Fibroblast of lung (primary cell): ENCODE measurements around the gene MMS22L. TPM values are rescaled to one million over a fixed set of nuclear protein-coding genes. Genes with fewer than 3 reads are reported as not detected.

Source experiments
- DNase-seq, 2 donors: peaks; one replicate each; pipeline versions ENCODE4 v3.0.0 to v3.0.0-alpha.2; 2010; ENCODE audit warnings: low read depth in 2 of 2
- H2AFZ ChIP-seq: 2 replicates; pipeline ENCODE4 v1.5.1; 2012; ENCODE audit warnings: low read length, control low read depth, inconsistent platforms
- H3K27ac ChIP-seq: 2 replicates; pipeline ENCODE4 v1.5.1; 2011; ENCODE audit warnings: low read length, control low read depth; ENCODE audit not compliant: insufficient read depth
- H3K27me3 ChIP-seq: 2 replicates; pipeline ENCODE4 v1.5.1; 2011; ENCODE audit warnings: mild to moderate bottlenecking, low read length; ENCODE audit not compliant: control insufficient read depth, insufficient read depth
- H3K36me3 ChIP-seq: 2 replicates; pipeline ENCODE4 v1.5.1; 2011; ENCODE audit warnings: low read length; ENCODE audit not compliant: control insufficient read depth, insufficient read depth
- H3K4me1 ChIP-seq: 2 replicates; pipeline ENCODE4 v1.5.1; 2011; ENCODE audit warnings: low read length; ENCODE audit not compliant: control insufficient read depth, insufficient read depth; ENCODE audit errors: extremely low read depth
- H3K4me2 ChIP-seq: 2 replicates; pipeline ENCODE4 v1.5.1; 2011; ENCODE audit warnings: low read length, control low read depth; ENCODE audit not compliant: insufficient read depth; ENCODE audit errors: extremely low read depth
- H3K4me3 ChIP-seq, 4 experiments: fragments of 200-600 bp in 1 of 4; sonication (generic) in 1 of 4; replicated peaks in 1 of 4; 2 replicates each; pipeline ENCODE4 v1.5.1; 2011 to 2016; ENCODE audit warnings: low read length in 4 of 4, low read depth in 3 of 4, mild to moderate bottlenecking in 3 of 4, control low read depth in 2 of 4, inconsistent platforms in 1 of 4, mixed read lengths in 1 of 4; ENCODE audit not compliant: insufficient read depth in 1 of 4; ENCODE audit errors: control extremely low read depth in 1 of 4
- H3K79me2 ChIP-seq: 2 replicates; pipeline ENCODE4 v1.5.1; 2012; ENCODE audit warnings: mild to moderate bottlenecking, low read length, inconsistent platforms; ENCODE audit not compliant: control insufficient read depth, insufficient read depth
- H3K9ac ChIP-seq: 2 replicates; pipeline ENCODE4 v1.5.1; 2011; ENCODE audit warnings: mild to moderate bottlenecking, low read length, control low read depth; ENCODE audit not compliant: insufficient read depth
- H3K9me3 ChIP-seq: 2 replicates; pipeline ENCODE4 v1.5.1; 2012; ENCODE audit warnings: low read depth, low read length; ENCODE audit not compliant: control insufficient read depth, insufficient read depth
- H4K20me1 ChIP-seq: 2 replicates; pipeline ENCODE4 v1.5.1; 2011; ENCODE audit warnings: low read length; ENCODE audit not compliant: control insufficient read depth, insufficient read depth; ENCODE audit errors: extremely low read depth
- EZH2 ChIP-seq: IDR thresholded peaks from 2 replicates; pipeline ENCODE4 v1.5.1; 2012; ENCODE audit warnings: low read length, control low read depth, mild to moderate bottlenecking; ENCODE audit errors: missing control alignments
- polyA plus RNA-seq, 2 donors: library from polyadenylated mRNA; depleted of rRNA in 1 of 2; stranded (reverse) in 1 of 2; unstranded in 1 of 2; fragments of >200 nt; gene quantifications; 2 replicates each; pipeline ENCODE4 v1.2.1, GENCODE V29; 2011 to 2012; ENCODE audit warnings: missing spikeins in 1 of 2
- total RNA-seq: library from RNA; depleted of rRNA; stranded (reverse); fragments of >200 nt; gene quantifications from 2 replicates; pipeline ENCODE4 v1.2.1, GENCODE V29; 2014
- TF ChIP-seq, protein P1 (sequence below), 2 donors: IDR thresholded peaks in 1 of 2; conservative IDR thresholded peaks in 1 of 2; 1 replicate in 1 of 2; 2 replicates in 1 of 2; pipeline ENCODE4 v1.5.1; 2011 to 2012; ENCODE audit warnings: low read length in 2 of 2, control low read depth in 1 of 2, inconsistent platforms in 1 of 2, low read depth in 1 of 2, mild to moderate bottlenecking in 1 of 2

MMS22L gene
- total and polyA plus RNA-seq, 2 donors (not counting 1 experiment from before 2014, with no cell fraction given): 9.5 to 11.1 TPM

DNA sequence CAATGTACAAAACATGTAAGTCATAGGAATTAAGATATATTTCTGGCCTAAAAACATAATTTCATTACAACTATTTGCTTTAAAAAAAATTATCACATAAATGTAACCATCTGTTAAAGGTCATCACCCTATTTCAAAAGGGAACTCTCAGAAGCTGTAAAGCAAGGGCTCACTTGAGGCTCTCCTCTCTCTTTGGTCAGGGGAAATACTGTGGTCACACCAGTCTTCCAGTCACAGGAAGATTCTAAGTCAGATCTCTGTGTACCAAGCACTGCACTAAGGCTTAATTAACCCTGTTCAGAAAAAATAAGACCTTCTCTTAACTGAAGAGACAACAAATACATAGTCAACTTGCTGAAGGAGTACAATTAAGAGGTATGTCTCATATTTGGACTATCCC is 75.6 kb downstream of the MMS22L start:
- no peak for DNase-seq
- Histone ChIP-seq H3K4me2 (no peak overlapping the region), H3K27me3 (no peaks in the 10 kb centered on the region), H3K36me3 (no peaks in the 10 kb centered on the region), H3K9ac (no peak overlapping the region), H3K4me3 (no peak overlapping the region), H3K79me2 (no peaks in the 10 kb centered on the region), H3K4me1 (no peaks in the 10 kb centered on the region), H2AFZ (no peak overlapping the region), H3K9me3 (no peaks in the 10 kb centered on the region), H3K27ac (no peak overlapping the region), H4K20me1 (no peaks in the 10 kb centered on the region)
- TF ChIP-seq, protein P1, sequence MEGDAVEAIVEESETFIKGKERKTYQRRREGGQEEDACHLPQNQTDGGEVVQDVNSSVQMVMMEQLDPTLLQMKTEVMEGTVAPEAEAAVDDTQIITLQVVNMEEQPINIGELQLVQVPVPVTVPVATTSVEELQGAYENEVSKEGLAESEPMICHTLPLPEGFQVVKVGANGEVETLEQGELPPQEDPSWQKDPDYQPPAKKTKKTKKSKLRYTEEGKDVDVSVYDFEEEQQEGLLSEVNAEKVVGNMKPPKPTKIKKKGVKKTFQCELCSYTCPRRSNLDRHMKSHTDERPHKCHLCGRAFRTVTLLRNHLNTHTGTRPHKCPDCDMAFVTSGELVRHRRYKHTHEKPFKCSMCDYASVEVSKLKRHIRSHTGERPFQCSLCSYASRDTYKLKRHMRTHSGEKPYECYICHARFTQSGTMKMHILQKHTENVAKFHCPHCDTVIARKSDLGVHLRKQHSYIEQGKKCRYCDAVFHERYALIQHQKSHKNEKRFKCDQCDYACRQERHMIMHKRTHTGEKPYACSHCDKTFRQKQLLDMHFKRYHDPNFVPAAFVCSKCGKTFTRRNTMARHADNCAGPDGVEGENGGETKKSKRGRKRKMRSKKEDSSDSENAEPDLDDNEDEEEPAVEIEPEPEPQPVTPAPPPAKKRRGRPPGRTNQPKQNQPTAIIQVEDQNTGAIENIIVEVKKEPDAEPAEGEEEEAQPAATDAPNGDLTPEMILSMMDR (conservative IDR thresholded peaks at IDR 0.05 in 1 of 2, IDR thresholded peaks at IDR 0.05 in 1 of 2; ENCODE audit: low read depth in 1 of 2, low read length in 2 of 2): no peak

DNA sequence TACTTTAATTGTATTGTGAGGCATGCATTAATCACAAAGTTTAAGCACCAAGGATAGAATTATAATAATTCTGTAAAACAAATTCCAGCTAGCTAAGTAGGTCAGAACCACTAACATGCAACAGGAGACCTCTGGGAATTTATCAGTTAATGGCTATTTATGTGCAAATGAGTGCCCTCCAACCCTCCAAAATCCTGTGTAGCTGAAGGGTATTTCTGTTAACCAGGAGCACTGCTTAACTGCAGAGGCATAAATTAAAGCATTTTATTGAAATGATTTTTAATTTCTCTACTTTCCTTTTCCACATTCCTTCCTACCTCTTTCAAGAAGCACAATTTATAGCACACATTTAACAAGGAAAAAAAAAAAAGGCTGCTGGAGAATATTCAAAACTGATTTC is 77.0 kb downstream of the MMS22L start:
- no peak for DNase-seq
- Histone ChIP-seq H3K27me3 (no peaks in the 10 kb centered on the region), H4K20me1 (no peaks in the 10 kb centered on the region), H3K4me2 (no peak overlapping the region), H2AFZ (no peak overlapping the region), H3K36me3 (no peaks in the 10 kb centered on the region), H3K79me2 (no peaks in the 10 kb centered on the region), H3K4me3 (no peak overlapping the region), H3K9me3 (no peaks in the 10 kb centered on the region), H3K27ac (no peak overlapping the region), H3K9ac (no peak overlapping the region), H3K4me1 (no peaks in the 10 kb centered on the region)
- TF ChIP-seq, protein P1 (conservative IDR thresholded peaks at IDR 0.05 in 1 of 2, IDR thresholded peaks at IDR 0.05 in 1 of 2; ENCODE audit: low read depth in 1 of 2, low read length in 2 of 2): no peak
- TF ChIP-seq EZH2: no peak

DNA sequence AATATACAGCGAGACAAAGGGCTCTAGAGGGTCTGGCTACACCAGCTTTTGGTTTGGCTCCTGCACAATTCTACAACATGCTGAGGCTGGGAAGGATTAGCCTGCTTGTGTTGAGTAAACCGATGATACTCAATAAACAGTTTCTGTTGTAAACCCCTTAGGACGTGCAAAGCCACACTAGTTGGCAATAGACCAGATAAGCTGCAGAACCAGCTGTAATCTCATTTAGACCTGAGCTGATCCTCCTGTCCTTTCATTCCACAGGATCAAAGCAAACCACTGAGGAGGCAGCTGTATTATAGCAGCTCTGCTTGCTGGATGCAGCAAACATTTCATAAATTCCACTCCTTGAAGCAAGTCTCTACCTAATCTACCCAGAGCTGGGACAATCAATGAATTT is 79.7 kb downstream of the MMS22L start:
- Histone ChIP-seq H3K27me3 (no peaks in the 10 kb centered on the region), H3K4me2 (no peak overlapping the region), H3K4me1 (no peaks in the 10 kb centered on the region), H2AFZ (peak overlapping the region; percentile 21), H3K9ac (no peak overlapping the region), H3K36me3 (no peaks in the 10 kb centered on the region), H3K79me2 (no peaks in the 10 kb centered on the region), H4K20me1 (no peaks in the 10 kb centered on the region), H3K4me3 (no peak overlapping the region), H3K9me3 (no peaks in the 10 kb centered on the region), H3K27ac (no peak overlapping the region)
- DNase-seq: peak; percentile 13 to 26
- TF ChIP-seq, protein P1 (conservative IDR thresholded peaks at IDR 0.05 in 1 of 2, IDR thresholded peaks at IDR 0.05 in 1 of 2; ENCODE audit: low read depth in 1 of 2, low read length in 2 of 2): no peak
- no peak for TF ChIP-seq EZH2
